Body of pancreas (tissue), 4 donors: Measurements from ENCODE around the gene VPS45. TPM values are rescaled to one million over a fixed set of nuclear protein-coding genes. Genes with fewer than 3 reads are reported as not detected.

Source experiments
- ATAC-seq: fragments of 150-250 bp; one replicate; pipeline ENCODE4 v1.9.1; 2016
- DNase-seq, 4 donors: peaks; one replicate each; pipeline ENCODE4 v3.0.0-alpha.2; 2019
- H3K27ac ChIP-seq, 4 donors: fragments of 200-600 bp; sonication (generic); 1 replicate in 3 of 4; 2 replicates in 1 of 4; pipeline versions ENCODE4 v1.5.1 to v1.6.1; 2016 to 2019; ENCODE audit warnings: mild to moderate bottlenecking in 1 of 4, mixed read lengths in 1 of 4, moderate library complexity in 1 of 4
- H3K27me3 ChIP-seq, 2 donors: fragments of 200-600 bp; sonication (generic); one replicate each; pipeline ENCODE4 v1.6.0; 2016; ENCODE audit warnings: mild to moderate bottlenecking in 1 of 2
- H3K36me3 ChIP-seq, 2 donors: fragments of 200-600 bp; sonication (generic); replicated peaks in 1 of 2; 2 replicates each; pipeline ENCODE4 v1.5.1; 2016; ENCODE audit warnings: low read depth in 2 of 2; ENCODE audit not compliant: insufficient read depth in 1 of 2
- H3K4me1 ChIP-seq: fragments of 200-600 bp; sonication (generic); one replicate; pipeline ENCODE4 v1.6.0; 2016
- H3K4me3 ChIP-seq, 2 donors: fragments of 200-600 bp; sonication (generic); 1 replicate in 1 of 2; 2 replicates in 1 of 2; pipeline ENCODE4 v1.5.1; 2016 to 2019
- H3K9me3 ChIP-seq, 3 donors: fragments of 200-600 bp; sonication (generic); 1 replicate in 2 of 3; 2 replicates in 1 of 3; pipeline ENCODE4 v1.5.1; 2016
- CTCF ChIP-seq, 7 experiments: fragments of 450-650 bp in 4 of 7; fragments of 200-600 bp in 3 of 7; sonication (generic) in 3 of 7; IDR thresholded peaks; one replicate each; pipeline ENCODE4 v1.5.1; 2016 to 2019; ENCODE audit warnings: antibody characterized with exemption in 7 of 7
- POLR2A ChIP-seq, 3 donors: fragments of 450-650 bp; IDR thresholded peaks; one replicate each; pipeline ENCODE4 v1.6.1; 2016; ENCODE audit warnings: antibody characterized with exemption in 3 of 3, mild to moderate bottlenecking in 2 of 3
- WGBS, 2 donors: methylation state at CpG; one replicate each; pipeline ENCODE4 v1.1.5; 2017; 5-methylcytosine and 5-hydroxymethylcytosine counted together
- intact Hi-C: fragments of 100-400 bp; cut with DNase I; formaldehyde crosslinking; loops from one replicate; pipeline ENCODE4 v1.15.1; 2023
- total RNA-seq, 2 donors: library from RNA; depleted of rRNA; stranded (reverse); fragments of >200 nt; gene quantifications; one replicate each; pipeline ENCODE4 v1.1.0, GENCODE V29; 2016

Gene VPS45
- total RNA-seq, 2 donors from 2014 or later = 30.9 to 34.3 TPM

- intact Hi-C loops = no loop called here
- Histone ChIP-seq H3K4me1 (peaks cover 6% of the 10 kb centered on the region), H3K9me3 (no peaks in the 10 kb centered on the region), H3K36me3 (no peaks in the 10 kb centered on the region), H3K27me3 (no peaks in the 10 kb centered on the region), H3K4me3 (no peak overlapping the region), H3K27ac (no peak overlapping the region)
- ATAC-seq (no peak), DNase-seq (no peak)
- 58 to 67% methylated on average over 4 to 7 of the region's 7 CpGs for WGBS, 2 donors
- TF ChIP-seq POLR2A (IDR thresholded peaks at IDR 0.05) = no peak
- TF ChIP-seq CTCF (IDR thresholded peaks at IDR 0.05) = no peak
These were observed 105.6 kb downstream of the VPS45 start for GRCh38 chr1:150173141-150173585.

- H3K4me1 ChIP-seq = peaks cover 6% of the 10 kb centered on the region
- no peak overlapping the region for H3K27ac ChIP-seq
- no peaks in the 10 kb centered on the region for H3K9me3 ChIP-seq
- TF ChIP-seq POLR2A (IDR thresholded peaks at IDR 0.05) (no peak), CTCF (IDR thresholded peaks at IDR 0.05) (no peak)
- no peaks in the 10 kb centered on the region for H3K27me3 ChIP-seq
- ATAC-seq (no peak), DNase-seq (peak in 1 of 4 donors; percentile 34)
- no peak overlapping the region for H3K4me3 ChIP-seq
- 68 to 89% methylated on average over 3 of the region's 3 CpGs for WGBS, 2 donors
- intact Hi-C loops = no loop called here
- H3K36me3 ChIP-seq = no peaks in the 10 kb centered on the region
These were observed 109.0 kb downstream of the VPS45 start for GRCh38 chr1:150176593-150176992.

- ATAC-seq (no peak), DNase-seq (no peak)
- Histone ChIP-seq H3K27me3 (no peaks in the 10 kb centered on the region), H3K27ac (no peak overlapping the region), H3K36me3 (no peaks in the 10 kb centered on the region), H3K4me3 (no peak overlapping the region), H3K9me3 (no peaks in the 10 kb centered on the region), H3K4me1 (no peaks in the 10 kb centered on the region)
- intact Hi-C loops = no loop called here
- TF ChIP-seq POLR2A (IDR thresholded peaks at IDR 0.05) = no peak
- no peak for TF ChIP-seq CTCF (IDR thresholded peaks at IDR 0.05)
These were observed 111.0 kb downstream of the VPS45 start for GRCh38 chr1:150178548-150178947.

- Histone ChIP-seq H3K36me3 (no peaks in the 10 kb centered on the region), H3K27ac (no peak overlapping the region), H3K9me3 (no peaks in the 10 kb centered on the region), H3K4me3 (no peak overlapping the region), H3K27me3 (no peaks in the 10 kb centered on the region), H3K4me1 (no peaks in the 10 kb centered on the region)
- intact Hi-C loops = no loop called here
- DNase-seq (no peak), ATAC-seq (no peak)
- no peak for TF ChIP-seq CTCF (IDR thresholded peaks at IDR 0.05)
- no peak for TF ChIP-seq POLR2A (IDR thresholded peaks at IDR 0.05)
- WGBS, 2 donors = 82 to 86% methylated on average over 7 of the region's 7 CpGs
These were observed 112.3 kb downstream of the VPS45 start for GRCh38 chr1:150179867-150180266.

- DNase-seq (no peak), ATAC-seq (no peak)
- Histone ChIP-seq H3K9me3 (no peaks in the 10 kb centered on the region), H3K27ac (no peak overlapping the region), H3K36me3 (no peaks in the 10 kb centered on the region), H3K4me1 (no peaks in the 10 kb centered on the region), H3K27me3 (no peaks in the 10 kb centered on the region), H3K4me3 (no peak overlapping the region)
- no peak for TF ChIP-seq POLR2A (IDR thresholded peaks at IDR 0.05)
- no peak for TF ChIP-seq CTCF (IDR thresholded peaks at IDR 0.05)
- intact Hi-C loops = no loop called here
- WGBS, 2 donors = 60 to 71% methylated on average over 5 of the region's 5 CpGs
These were observed 112.9 kb downstream of the VPS45 start for GRCh38 chr1:150180474-150180873.
